Right lobe of liver (tissue), 6 donors: ENCODE measurements around the gene CIDEB. TPM values are rescaled to one million over a fixed set of nuclear protein-coding genes. Genes with fewer than 3 reads are reported as not detected.

Experiments
- ATAC-seq, 4 donors: fragments of 200-7000 bp; cut with Tn5 transposase; one replicate each; pipeline ENCODE4 v1.9.1; 2020; ENCODE audit warnings: mild to moderate bottlenecking in 4 of 4, moderate library complexity in 4 of 4
- DNase-seq, 3 donors: peaks; one replicate each; pipeline ENCODE4 v3.0.0-alpha.2; 2020
- H3K27ac ChIP-seq, 3 donors: fragments of 200-600 bp; one replicate each; pipeline ENCODE4 v1.8.0; 2022
- H3K27me3 ChIP-seq, 2 donors: fragments of 200-600 bp; one replicate each; pipeline ENCODE4 v1.8.0; 2022
- H3K36me3 ChIP-seq, 4 donors: fragments of 200-600 bp; sonication (generic) in 1 of 4; one replicate each; pipeline versions ENCODE4 v1.5.1 to v1.8.0; 2017 to 2022; ENCODE audit warnings: control low read depth in 1 of 4
- H3K4me1 ChIP-seq, 4 donors: fragments of 200-600 bp; sonication (generic) in 1 of 4; one replicate each; pipeline versions ENCODE4 v1.5.1 to v1.8.0; 2017 to 2022; ENCODE audit warnings: control low read depth in 1 of 4
- H3K4me3 ChIP-seq, 3 donors: fragments of 200-600 bp; one replicate each; pipeline ENCODE4 v1.8.0; 2022
- H3K9me3 ChIP-seq, 4 donors: fragments of 200-600 bp; sonication (generic) in 1 of 4; one replicate each; pipeline versions ENCODE4 v1.5.1 to v1.8.0; 2017 to 2022; ENCODE audit warnings: control low read depth in 1 of 4
- CTCF ChIP-seq, 4 donors: fragments of 200-600 bp in 3 of 4; fragments of 450-650 bp in 1 of 4; IDR thresholded peaks; one replicate each; pipeline versions ENCODE4 v1.5.1 to v1.8.0; 2016 to 2022; ENCODE audit warnings: antibody characterized with exemption in 4 of 4, mild to moderate bottlenecking in 2 of 4
- POLR2A ChIP-seq: fragments of 450-650 bp; IDR thresholded peaks from one replicate; pipeline ENCODE4 v1.6.1; 2017; ENCODE audit warnings: antibody characterized with exemption, mild to moderate bottlenecking
- WGBS: methylation state at CpG from one replicate; pipeline ENCODE4 v1.1.6; 2018; ENCODE audit warnings: low coverage, low lambda C conversion rate; ENCODE audit not compliant: insufficient coverage; ENCODE audit errors: missing lambda C conversion rate; 5-methylcytosine and 5-hydroxymethylcytosine counted together
- intact Hi-C, 2 donors: fragments of 100-400 bp; cut with DNase I; formaldehyde crosslinking; loops; one replicate each; pipeline versions ENCODE4 v1.11.2 to v1.14.1; 2022
- total RNA-seq, 6 experiments: library from RNA; depleted of rRNA in 2 of 6; stranded (reverse); fragments of >200 nt in 2 of 6; fragmentation: NEBNext Ultra II Directional in 3 of 6; extraction: Animal tissue kit (Norgen Biotek cat#: 25700) in 3 of 6; gene quantifications; one replicate each; pipeline versions ENCODE4 v1.1.0 to v1.2.4, GENCODE V29; 2016 to 2023
- donor health status: DM: no; HTN: yes; CAD: no.
- donor health status: DM: no; HTN: no; CAD: no.
- donor health status: DM: no; HTN: no; CAD: no.
- donor health status: DM: no; HTN: yes; CAD: no.
- donor health status: DM: no; HTN: yes; CAD: no.

Gene CIDEB
- total RNA-seq, 6 experiments from 2014 or later, result 118 to 219 (median 196) TPM

- DNase-seq, result no peak
Measured at GRCh38 chr14:24335461-24336171, 27.8 kb upstream of the CIDEB start.

DNA sequence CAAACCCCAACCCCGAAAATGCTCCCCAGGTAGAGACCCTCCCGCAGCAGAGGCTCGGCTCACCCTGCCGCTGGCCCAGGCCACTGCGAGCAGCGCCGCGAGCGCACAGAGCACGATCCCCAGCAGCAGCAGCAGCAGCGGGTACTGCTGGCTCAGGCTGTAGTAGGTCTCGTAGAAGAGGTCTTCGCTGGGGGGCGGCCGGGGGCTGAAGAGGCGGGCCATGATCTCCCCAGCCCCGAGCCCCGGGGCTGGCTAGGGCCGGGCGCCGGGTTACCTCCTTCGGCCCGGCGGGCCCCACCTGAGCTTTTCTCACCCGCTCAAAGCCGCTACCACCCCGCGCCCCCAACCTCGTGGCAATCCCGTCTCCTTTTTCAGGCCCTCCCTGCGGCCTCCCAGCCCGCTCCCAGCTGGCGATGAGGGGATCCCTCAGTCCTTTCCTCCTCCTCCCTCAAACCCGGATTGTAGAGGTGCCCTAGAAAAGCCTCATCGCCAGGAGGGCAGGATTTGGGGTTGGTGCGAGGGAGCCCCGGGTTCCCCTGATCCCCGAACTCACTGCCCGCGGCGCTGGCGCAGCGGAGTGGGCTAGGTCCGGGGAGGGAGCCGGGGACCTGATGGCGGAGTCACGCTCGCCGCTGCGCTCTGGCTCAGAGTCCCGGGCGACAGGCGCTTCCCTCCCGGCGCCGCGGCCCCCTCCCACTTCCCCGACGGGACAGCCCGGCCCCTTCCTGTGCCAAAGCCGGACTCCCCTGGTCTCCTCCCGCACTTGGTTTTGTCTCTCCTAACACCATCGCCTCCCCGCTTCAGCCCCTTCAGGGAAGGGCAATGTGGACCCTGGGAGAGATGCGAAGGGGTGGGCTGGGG lies 26.9 kb upstream of the CIDEB start, which contains the start of gene ADCY4:
Gene ADCY4, minus strand, starts transcription at position 641 of the 861 bp plus-strand sequence. Its CDS starts 419 bp downstream, at position 222.
- no peak for TF ChIP-seq CTCF (IDR thresholded peaks at IDR 0.05)
- TF ChIP-seq POLR2A, result no peak
- peak within 1 kb of the TSS; percentile 23 to 39 (median 34) for H3K4me3 ChIP-seq
- ATAC-seq (peak; percentile 6 to 24 (median 16)), DNase-seq (peak in 1 of 3 donors; percentile 66)
- 10% methylated on average over 32 of the region's 65 CpGs for WGBS
- intact Hi-C loops, result loop anchor here (5.0 kb wide), 2 partner anchors 98 to 103 kb away; no protein-coding TSS in a partner anchor
- no peaks in the 10 kb centered on the region for H3K36me3 ChIP-seq
- H3K27me3 ChIP-seq, result no peaks in the 10 kb centered on the region
- H3K27ac ChIP-seq, result peak within 1 kb of the TSS in 1 of 3 donors; percentile 37
- H3K9me3 ChIP-seq, result no peaks in the 10 kb centered on the region
- peaks cover 0 to 30% (median 8%) of the 10 kb centered on the region in 4 donors for H3K4me1 ChIP-seq

More at GRCh38 chr14:24335461-24336171, 27.8 kb upstream of the CIDEB start:
- H3K4me1 ChIP-seq, result peaks cover 0 to 30% (median 8%) of the 10 kb centered on the region in 4 donors
- no peaks in the 10 kb centered on the region for H3K9me3 ChIP-seq
- 59% methylated on average over 4 of the region's 12 CpGs for WGBS
- no peaks in the 10 kb centered on the region for H3K36me3 ChIP-seq
- H3K4me3 ChIP-seq, result no peak overlapping the region
- intact Hi-C loops, result no loop called here
- H3K27ac ChIP-seq, result no peak overlapping the region
- no peak for TF ChIP-seq POLR2A
- no peak for TF ChIP-seq CTCF (IDR thresholded peaks at IDR 0.05)
- no peaks in the 10 kb centered on the region for H3K27me3 ChIP-seq
- ATAC-seq, result no peak

DNA sequence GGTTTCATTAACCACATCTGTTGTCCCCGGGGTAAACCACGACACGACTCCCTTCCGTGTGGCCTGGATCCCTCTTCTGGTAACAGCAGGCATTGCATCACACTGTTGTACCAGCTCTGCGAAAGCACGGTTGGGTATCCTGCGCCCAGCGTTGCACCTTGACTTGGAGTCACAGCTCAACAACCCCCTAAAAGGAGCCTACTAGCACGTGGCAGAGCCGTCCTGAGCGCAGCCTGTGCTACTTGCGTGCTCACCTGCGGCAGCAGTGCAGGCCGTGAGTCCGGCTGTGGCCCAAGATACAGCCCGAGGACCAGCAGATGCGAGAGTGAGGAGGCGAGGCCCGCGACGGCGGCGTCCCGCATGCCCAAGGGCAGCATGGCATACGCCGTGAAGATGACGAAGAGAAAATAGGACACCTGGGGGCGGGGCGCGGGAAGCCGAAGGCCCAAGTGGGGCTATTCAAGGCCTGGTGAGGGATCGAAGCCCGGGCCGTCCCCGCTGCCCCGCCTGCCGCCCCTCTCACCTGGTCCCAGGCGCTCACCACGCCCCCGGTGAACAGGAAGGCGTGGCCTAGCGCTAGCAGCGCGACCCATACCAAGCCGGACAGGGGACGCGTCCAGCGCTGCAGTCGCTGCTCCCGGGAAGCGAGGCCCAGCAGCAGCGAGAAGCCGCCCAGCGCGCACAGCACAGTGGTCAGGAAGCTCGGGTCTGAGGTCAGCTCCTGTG lies 24.7 kb upstream of the CIDEB start:
- DNase-seq (peak; percentile 71 to 78 (median 73)), ATAC-seq (peak; percentile 73 to 80 (median 78))
- H3K9me3 ChIP-seq, result no peaks in the 10 kb centered on the region
- H3K4me3 ChIP-seq, result peak overlapping the region; percentile 3 to 31 (median 21)
- H3K4me1 ChIP-seq, result peaks cover 0 to 24% (median 8%) of the 10 kb centered on the region in 4 donors
- 3% methylated on average over 33 of the region's 56 CpGs for WGBS
- no peaks in the 10 kb centered on the region for H3K36me3 ChIP-seq
- H3K27me3 ChIP-seq, result no peaks in the 10 kb centered on the region
- no peak overlapping the region for H3K27ac ChIP-seq
- intact Hi-C loops, result loop anchor here (5.0 kb wide), 2 partner anchors 100 to 105 kb away; no protein-coding TSS in a partner anchor
- TF ChIP-seq POLR2A (no peak), CTCF (IDR thresholded peaks at IDR 0.05) (peak; percentile 56 to 68 (median 64))

GRCh38 chr14:24331731-24332267 lies 24.0 kb upstream of the CIDEB start:
- Histone ChIP-seq H3K4me3 (no peak overlapping the region), H3K27ac (no peak overlapping the region), H3K27me3 (no peaks in the 10 kb centered on the region), H3K36me3 (no peaks in the 10 kb centered on the region), H3K4me1 (peaks cover 0 to 24% (median 8%) of the 10 kb centered on the region in 4 donors), H3K9me3 (no peaks in the 10 kb centered on the region)
- ATAC-seq, result no peak
- 47% methylated on average over 11 of the region's 26 CpGs for WGBS
- intact Hi-C loops, result loop anchor here (5.0 kb wide), 2 partner anchors 101 to 106 kb away; no protein-coding TSS in a partner anchor
- TF ChIP-seq CTCF (IDR thresholded peaks at IDR 0.05) (no peak), POLR2A (no peak)
- DNase-seq, result peak in 1 of 3 donors; percentile 23
